ENCODE results near the gene ZNFX1.

The ZNFX1 gene

DNA sequence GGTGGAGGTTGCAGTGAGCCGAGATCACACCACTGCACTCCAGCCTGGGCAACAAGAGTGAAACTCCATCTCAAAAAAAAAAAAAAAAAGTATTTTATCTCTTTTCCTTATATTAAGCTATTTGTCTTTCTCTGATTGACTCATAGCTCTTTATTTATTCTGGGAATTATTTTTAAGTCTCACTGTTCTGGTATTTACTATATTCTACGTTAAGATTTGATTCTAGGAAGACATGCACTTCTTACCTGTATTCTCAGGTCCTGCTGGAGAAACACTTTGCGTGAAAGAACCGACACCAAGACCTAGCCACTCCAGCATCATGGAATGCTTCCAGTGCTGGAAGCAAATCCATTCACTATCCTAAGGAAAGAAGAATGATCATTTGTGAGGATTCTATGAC is 17.6 kb downstream of the ZNFX1 start:
- Histone ChIP-seq H3K4me1 (ENCODE audit: control insufficient read depth, insufficient read depth, low read length) (peaks cover 5% of the 10 kb centered on the region), H3K36me3 (ENCODE audit: insufficient read depth, low read length) (peaks cover 77% of the 10 kb centered on the region), H3K9ac (ENCODE audit: low read depth, low read length) (no peak overlapping the region), H3K4me3 (ENCODE audit: low read length) (no peak overlapping the region), H3K27me3 (ENCODE audit: control insufficient read depth, insufficient read depth, low read length) (no peaks in the 10 kb centered on the region), H3K4me2 (ENCODE audit: low read length) (no peak overlapping the region), H3K9me3 (replicated peaks; ENCODE audit: low read length) (no peaks in the 10 kb centered on the region)

DNA sequence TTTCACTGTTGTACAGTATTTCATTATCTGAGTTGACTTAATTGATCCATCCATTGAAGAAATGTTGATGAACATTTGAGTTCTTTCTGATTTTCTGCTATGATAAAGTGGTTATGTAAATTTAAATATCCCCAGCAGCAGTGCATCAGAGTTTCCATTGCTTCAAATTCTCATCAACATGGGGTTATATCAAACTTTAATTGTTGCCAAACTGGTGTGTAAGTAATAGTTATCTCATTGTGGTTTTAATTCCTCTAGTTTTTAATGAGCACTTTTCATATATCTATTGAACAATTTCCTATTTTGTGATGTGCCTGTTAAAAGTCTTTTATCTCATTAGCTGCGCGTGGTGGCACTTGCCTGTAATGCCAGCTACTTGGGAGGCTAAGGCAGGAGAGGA is 18.1 kb downstream of the ZNFX1 start:
- Histone ChIP-seq H3K27me3 (ENCODE audit: control insufficient read depth, insufficient read depth, low read length) (no peaks in the 10 kb centered on the region), H3K9ac (ENCODE audit: low read depth, low read length) (no peak overlapping the region), H3K4me1 (ENCODE audit: control insufficient read depth, insufficient read depth, low read length) (peaks cover 5% of the 10 kb centered on the region), H3K4me3 (ENCODE audit: low read length) (no peak overlapping the region), H3K9me3 (replicated peaks; ENCODE audit: low read length) (no peaks in the 10 kb centered on the region), H3K36me3 (ENCODE audit: insufficient read depth, low read length) (peaks cover 75% of the 10 kb centered on the region), H3K4me2 (ENCODE audit: low read length) (no peak overlapping the region)

DNA sequence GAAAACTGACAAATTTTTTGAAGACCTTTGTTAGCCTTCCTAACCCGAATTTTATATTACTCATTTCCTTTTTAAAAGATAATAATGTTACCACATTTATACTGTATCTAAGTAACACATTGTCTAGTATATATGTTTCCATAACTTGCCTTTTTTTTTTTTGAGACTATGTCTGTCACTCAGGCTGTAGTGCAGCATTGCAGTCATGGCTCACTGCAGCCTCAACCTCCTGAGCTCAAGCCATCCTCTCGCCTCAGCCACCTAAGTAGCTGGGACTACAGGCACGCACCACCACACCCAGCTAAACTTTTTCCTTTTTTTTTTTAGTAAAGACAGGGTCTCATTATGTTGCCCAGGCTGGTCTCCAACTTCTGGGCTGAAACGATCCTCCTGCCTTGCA is 18.6 kb downstream of the ZNFX1 start:
- peaks cover 75% of the 10 kb centered on the region for H3K36me3 ChIP-seq (ENCODE audit: insufficient read depth, low read length)
- peaks cover 5% of the 10 kb centered on the region for H3K4me1 ChIP-seq (ENCODE audit: control insufficient read depth, insufficient read depth, low read length)
- H3K4me3 ChIP-seq (ENCODE audit: low read length), result no peak overlapping the region
- no peaks in the 10 kb centered on the region for H3K9me3 ChIP-seq (replicated peaks; ENCODE audit: low read length)
- H3K27me3 ChIP-seq (ENCODE audit: control insufficient read depth, insufficient read depth, low read length), result no peaks in the 10 kb centered on the region
- no peak overlapping the region for H3K4me2 ChIP-seq (ENCODE audit: low read length)
- H3K9ac ChIP-seq (ENCODE audit: low read depth, low read length), result no peak overlapping the region

DNA sequence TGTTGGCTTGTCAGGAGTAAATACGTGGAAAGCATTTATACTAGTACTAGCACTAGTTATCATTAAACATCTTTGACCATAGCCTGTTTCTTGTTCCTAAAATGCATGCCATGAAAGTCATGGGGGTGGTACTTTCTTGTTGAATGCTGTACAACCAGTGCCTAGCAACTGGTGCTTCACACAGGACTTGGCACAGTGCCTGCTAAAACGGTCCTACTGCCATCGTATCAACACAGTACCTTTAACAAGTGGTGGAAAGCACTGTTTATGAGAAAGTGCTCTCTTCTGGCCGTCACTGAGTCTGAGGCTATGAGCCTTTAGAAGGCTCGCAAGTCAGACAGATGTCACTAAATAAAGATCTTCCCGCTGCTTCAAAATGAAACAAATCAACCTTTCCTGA is 21.6 kb downstream of the ZNFX1 start:
- H3K4me2 ChIP-seq (ENCODE audit: low read length), result no peak overlapping the region
- H3K27me3 ChIP-seq (ENCODE audit: control insufficient read depth, insufficient read depth, low read length), result no peaks in the 10 kb centered on the region
- H3K4me3 ChIP-seq (ENCODE audit: low read length), result no peak overlapping the region
- H3K9me3 ChIP-seq (replicated peaks; ENCODE audit: low read length), result no peaks in the 10 kb centered on the region
- H3K4me1 ChIP-seq (ENCODE audit: control insufficient read depth, insufficient read depth, low read length), result peaks cover 5% of the 10 kb centered on the region
- no peak overlapping the region for H3K9ac ChIP-seq (ENCODE audit: low read depth, low read length)
- H3K36me3 ChIP-seq (ENCODE audit: insufficient read depth, low read length), result peaks cover 81% of the 10 kb centered on the region

DNA sequence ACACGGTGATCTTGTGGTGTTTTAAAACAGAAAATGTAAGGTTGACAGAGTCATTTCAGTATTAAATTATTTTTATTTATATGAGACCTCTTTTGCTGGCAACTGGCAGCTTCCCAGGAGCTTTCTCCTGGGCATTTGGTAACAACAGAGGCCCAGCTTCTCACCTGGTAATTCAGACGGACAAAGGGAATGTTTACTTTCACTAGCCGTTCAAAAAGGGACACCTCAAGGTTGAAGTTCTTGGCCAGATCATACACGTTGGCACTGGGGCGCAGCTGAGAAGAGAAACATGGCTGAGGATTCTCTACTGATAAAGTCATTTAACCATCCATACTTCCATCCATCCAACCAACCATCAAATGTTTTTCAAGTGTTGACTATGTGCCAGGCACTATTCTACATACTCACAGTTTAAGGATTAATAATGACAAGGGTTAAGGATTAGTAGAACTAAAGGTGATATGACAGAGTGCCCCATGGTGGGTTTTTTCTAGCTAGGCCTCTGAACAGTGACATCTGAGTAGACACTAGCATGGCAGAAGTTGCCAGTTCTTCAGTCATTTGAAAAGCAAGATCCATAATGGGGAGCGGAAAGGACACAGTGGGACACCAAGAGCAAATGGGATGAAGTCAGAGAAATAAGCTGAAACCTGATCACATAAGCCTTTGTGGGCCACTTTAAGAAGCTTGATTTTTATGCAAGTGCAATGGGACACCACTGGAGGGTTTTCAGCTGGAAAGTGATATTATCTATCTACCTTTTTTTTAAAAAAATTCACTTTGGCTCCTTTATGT is 25.1 kb downstream of the ZNFX1 start:
- no peak overlapping the region for H3K4me3 ChIP-seq (ENCODE audit: low read length)
- H3K36me3 ChIP-seq (ENCODE audit: insufficient read depth, low read length), result peaks cover 86% of the 10 kb centered on the region
- H3K4me2 ChIP-seq (ENCODE audit: low read length), result no peak overlapping the region
- H3K27me3 ChIP-seq (ENCODE audit: control insufficient read depth, insufficient read depth, low read length), result no peaks in the 10 kb centered on the region
- no peaks in the 10 kb centered on the region for H3K4me1 ChIP-seq (ENCODE audit: control insufficient read depth, insufficient read depth, low read length)
- no peaks in the 10 kb centered on the region for H3K9me3 ChIP-seq (replicated peaks; ENCODE audit: low read length)
- H3K9ac ChIP-seq (ENCODE audit: low read depth, low read length), result no peak overlapping the region

DNA sequence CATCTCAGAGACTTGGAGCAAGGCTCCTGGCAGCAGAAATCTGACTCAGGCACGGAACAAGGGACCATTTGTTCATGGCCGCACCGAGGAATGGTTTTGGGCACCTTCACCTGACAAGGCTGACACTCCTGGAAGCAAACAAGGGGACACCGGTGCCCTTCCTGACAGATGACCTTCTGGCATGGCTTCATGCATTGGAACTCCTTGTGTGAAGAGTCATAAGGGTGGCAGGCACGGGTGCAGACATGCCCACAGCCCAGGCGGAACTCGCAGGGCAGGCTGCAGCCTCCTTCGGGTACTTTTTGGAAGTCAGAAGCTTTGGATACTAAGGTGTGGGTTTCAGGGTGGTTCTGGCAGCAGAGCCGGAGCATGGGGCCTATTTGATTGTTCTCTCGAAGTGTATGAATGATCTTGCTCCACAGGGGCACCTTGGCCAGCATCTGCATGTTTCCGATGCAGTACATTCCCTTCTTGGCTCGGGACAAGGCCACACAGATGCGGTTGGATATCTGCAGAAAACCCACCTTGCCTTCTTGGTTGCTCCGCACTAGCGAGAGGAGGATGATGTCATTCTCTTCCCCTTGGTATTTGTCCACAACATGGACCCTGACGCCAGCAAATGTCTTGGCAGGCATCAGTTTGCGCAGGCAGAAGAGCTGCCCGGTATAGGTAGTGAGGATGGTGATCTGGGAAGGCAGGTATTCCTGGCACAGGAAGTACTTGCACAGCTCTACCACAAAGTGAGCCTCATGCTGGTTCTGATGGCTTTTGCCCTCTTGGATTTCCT is 28.8 kb downstream of the ZNFX1 start:
- Histone ChIP-seq H3K9me3 (replicated peaks; ENCODE audit: low read length) (no peaks in the 10 kb centered on the region), H3K4me2 (ENCODE audit: low read length) (no peak overlapping the region), H3K9ac (ENCODE audit: low read depth, low read length) (no peak overlapping the region), H3K4me3 (ENCODE audit: low read length) (no peak overlapping the region), H3K27me3 (ENCODE audit: control insufficient read depth, insufficient read depth, low read length) (no peaks in the 10 kb centered on the region), H3K4me1 (ENCODE audit: control insufficient read depth, insufficient read depth, low read length) (no peaks in the 10 kb centered on the region), H3K36me3 (ENCODE audit: insufficient read depth, low read length) (peaks cover 87% of the 10 kb centered on the region)

DNA sequence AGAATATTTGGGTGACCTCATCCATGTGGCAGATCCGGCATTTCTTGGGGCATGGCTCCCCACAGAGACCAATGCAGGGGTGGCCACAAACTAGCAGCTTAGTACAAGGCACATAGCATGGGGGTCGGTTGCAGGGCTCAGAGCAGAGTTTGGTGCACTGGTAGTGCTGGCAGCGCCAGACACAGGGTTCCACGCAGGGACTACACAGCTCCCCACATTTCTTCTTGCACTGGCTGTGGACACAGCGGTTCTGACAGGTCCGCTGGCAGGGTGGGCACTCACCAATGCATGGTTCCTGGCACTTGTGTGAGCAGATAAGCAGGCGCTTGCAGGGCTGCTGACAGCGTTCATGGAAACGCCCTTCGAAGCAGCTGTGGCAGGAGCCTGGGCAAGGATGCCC is 29.6 kb downstream of the ZNFX1 start:
- H3K9me3 ChIP-seq (replicated peaks; ENCODE audit: low read length), result no peaks in the 10 kb centered on the region
- H3K9ac ChIP-seq (ENCODE audit: low read depth, low read length), result no peak overlapping the region
- H3K36me3 ChIP-seq (ENCODE audit: insufficient read depth, low read length), result peaks cover 87% of the 10 kb centered on the region
- no peak overlapping the region for H3K4me2 ChIP-seq (ENCODE audit: low read length)
- no peak overlapping the region for H3K4me3 ChIP-seq (ENCODE audit: low read length)
- H3K27me3 ChIP-seq (ENCODE audit: control insufficient read depth, insufficient read depth, low read length), result no peaks in the 10 kb centered on the region
- no peaks in the 10 kb centered on the region for H3K4me1 ChIP-seq (ENCODE audit: control insufficient read depth, insufficient read depth, low read length)

DNA sequence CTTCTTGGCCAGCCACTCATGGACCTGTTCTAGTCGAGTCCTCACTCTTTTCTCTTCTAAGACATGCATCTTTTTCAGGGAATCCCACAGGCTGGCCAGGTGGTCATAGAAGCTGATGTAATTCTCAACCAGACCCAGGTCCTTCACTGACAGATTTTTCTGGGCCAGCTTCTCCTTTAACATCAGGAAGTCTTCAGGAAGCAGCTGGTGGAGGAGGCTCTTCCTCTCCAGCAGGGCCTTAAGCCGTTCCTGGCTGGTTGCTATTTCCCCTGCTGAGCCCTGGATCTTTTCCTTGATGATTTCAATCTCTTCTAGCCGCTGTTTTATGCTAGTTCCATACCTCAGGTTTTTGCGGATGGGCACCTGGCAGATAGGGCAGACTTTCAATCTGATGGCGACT is 30.1 kb downstream of the ZNFX1 start:
- Histone ChIP-seq H3K9me3 (replicated peaks; ENCODE audit: low read length) (no peaks in the 10 kb centered on the region), H3K4me3 (ENCODE audit: low read length) (no peak overlapping the region), H3K27me3 (ENCODE audit: control insufficient read depth, insufficient read depth, low read length) (no peaks in the 10 kb centered on the region), H3K9ac (ENCODE audit: low read depth, low read length) (no peak overlapping the region), H3K36me3 (ENCODE audit: insufficient read depth, low read length) (peaks cover 87% of the 10 kb centered on the region), H3K4me1 (ENCODE audit: control insufficient read depth, insufficient read depth, low read length) (no peaks in the 10 kb centered on the region), H3K4me2 (ENCODE audit: low read length) (no peak overlapping the region)

DNA sequence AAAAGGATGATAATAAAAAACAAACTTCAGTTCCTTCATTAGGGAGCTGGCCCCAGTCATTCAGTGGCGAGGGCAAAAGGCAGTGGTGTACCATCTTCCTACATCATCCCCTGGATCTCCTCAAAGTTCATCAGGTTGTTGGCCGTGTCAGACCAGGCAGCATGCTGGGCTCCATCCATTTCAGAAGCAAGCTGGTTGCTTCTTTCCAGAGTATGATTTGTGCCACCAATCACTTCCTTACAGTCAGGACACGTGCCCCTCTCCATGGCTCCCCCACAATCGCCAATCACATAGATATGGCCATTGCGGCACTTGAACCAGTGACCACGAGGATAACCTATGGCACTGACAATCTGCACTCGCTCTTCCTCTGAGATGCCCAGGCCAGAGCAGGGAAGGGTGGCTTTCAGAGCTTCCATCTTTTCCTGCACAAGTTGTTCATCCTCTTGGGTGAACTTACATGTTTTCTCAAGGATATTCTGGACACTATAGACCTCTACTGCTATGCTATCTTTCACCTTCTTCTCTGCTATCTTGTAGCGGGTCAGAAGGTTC is 30.6 kb downstream of the ZNFX1 start:
- no peaks in the 10 kb centered on the region for H3K27me3 ChIP-seq (ENCODE audit: control insufficient read depth, insufficient read depth, low read length)
- H3K4me3 ChIP-seq (ENCODE audit: low read length), result no peak overlapping the region
- no peaks in the 10 kb centered on the region for H3K9me3 ChIP-seq (replicated peaks; ENCODE audit: low read length)
- no peaks in the 10 kb centered on the region for H3K4me1 ChIP-seq (ENCODE audit: control insufficient read depth, insufficient read depth, low read length)
- peaks cover 87% of the 10 kb centered on the region for H3K36me3 ChIP-seq (ENCODE audit: insufficient read depth, low read length)
- H3K4me2 ChIP-seq (ENCODE audit: low read length), result no peak overlapping the region
- no peak overlapping the region for H3K9ac ChIP-seq (ENCODE audit: low read depth, low read length)

DNA sequence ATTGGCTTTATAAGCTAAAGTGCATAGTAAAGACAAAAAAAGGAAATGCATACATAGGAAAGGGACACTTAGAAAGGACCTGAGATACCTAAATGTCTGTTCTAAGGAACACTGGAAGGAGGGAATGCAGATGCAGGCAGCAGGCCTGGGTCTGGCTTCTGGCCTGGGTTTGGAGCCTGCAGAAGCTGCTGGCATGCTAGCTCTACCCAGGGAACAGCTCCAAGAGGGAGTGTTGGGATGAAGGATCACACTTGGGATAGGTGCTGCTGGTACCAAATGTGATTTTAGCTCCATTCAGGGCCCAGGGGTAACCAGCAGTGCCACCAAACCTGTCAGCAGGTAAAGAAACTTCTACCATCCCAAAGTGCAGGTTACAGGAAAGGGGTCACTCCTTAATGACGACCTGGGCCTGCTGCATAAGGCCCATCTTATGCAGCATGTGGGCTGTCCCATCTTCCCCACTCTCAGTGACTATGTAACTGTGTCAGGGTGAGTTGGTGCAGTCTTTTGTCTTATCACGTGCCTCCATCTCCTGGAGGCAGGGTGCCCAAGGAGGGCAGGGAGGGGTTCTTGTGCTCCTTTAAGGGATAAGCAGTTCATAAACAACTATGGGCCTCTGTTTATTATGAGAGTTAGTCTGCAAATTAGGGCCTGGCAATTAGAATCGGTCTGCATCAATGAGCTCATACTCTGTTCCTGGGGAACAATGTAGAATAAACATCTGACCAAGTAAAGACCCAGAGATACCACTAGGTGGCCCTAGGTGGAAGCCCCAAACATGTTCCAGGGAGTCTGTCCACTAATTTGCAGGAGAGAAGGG is 31.7 kb downstream of the ZNFX1 start:
- no peaks in the 10 kb centered on the region for H3K9me3 ChIP-seq (replicated peaks; ENCODE audit: low read length)
- no peaks in the 10 kb centered on the region for H3K4me1 ChIP-seq (ENCODE audit: control insufficient read depth, insufficient read depth, low read length)
- H3K4me2 ChIP-seq (ENCODE audit: low read length), result no peak overlapping the region
- no peak overlapping the region for H3K4me3 ChIP-seq (ENCODE audit: low read length)
- no peaks in the 10 kb centered on the region for H3K27me3 ChIP-seq (ENCODE audit: control insufficient read depth, insufficient read depth, low read length)
- peaks cover 89% of the 10 kb centered on the region for H3K36me3 ChIP-seq (ENCODE audit: insufficient read depth, low read length)
- H3K9ac ChIP-seq (ENCODE audit: low read depth, low read length), result no peak overlapping the region

DNA sequence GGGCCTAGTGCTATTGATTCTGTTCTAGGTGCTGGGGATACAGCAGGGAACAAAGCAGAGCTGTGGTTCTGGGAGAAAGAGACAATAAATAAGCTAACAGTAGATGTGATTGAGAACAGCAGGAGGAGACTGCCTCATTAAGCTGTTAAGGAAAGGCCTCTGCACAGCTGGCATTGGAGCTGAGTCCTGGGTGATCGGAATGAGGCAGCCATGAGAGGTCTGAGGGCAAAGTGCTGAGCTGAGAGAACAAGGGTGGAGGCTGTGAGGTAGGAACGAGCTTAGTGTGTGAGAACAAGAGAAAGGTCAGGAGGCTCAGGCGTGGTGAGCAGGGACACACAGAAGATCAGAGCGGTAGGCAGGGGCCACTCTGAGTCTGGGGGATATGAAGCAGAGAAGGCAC is 40.3 kb downstream of the ZNFX1 start:
- H3K9me3 ChIP-seq (replicated peaks; ENCODE audit: low read length), result no peaks in the 10 kb centered on the region
- no peak overlapping the region for H3K9ac ChIP-seq (ENCODE audit: low read depth, low read length)
- H3K36me3 ChIP-seq (ENCODE audit: insufficient read depth, low read length), result peaks cover 80% of the 10 kb centered on the region
- H3K4me2 ChIP-seq (ENCODE audit: low read length), result no peak overlapping the region
- H3K4me3 ChIP-seq (ENCODE audit: low read length), result no peak overlapping the region
- no peaks in the 10 kb centered on the region for H3K4me1 ChIP-seq (ENCODE audit: control insufficient read depth, insufficient read depth, low read length)
- no peaks in the 10 kb centered on the region for H3K27me3 ChIP-seq (ENCODE audit: control insufficient read depth, insufficient read depth, low read length)
